WTC11 (cell line): ENCODE data around the gene DSTN.

Source experiments
- ATF3 ChIP-seq: sonication (generic); formaldehyde crosslinking; conservative IDR thresholded peaks from 2 replicates; pipeline ENCODE4 v1.8.1; 2022; ENCODE audit warnings: mild to moderate bottlenecking, missing genetic modification reagents
- CREB1 ChIP-seq: sonication (generic); formaldehyde crosslinking; IDR thresholded peaks from 2 replicates; pipeline ENCODE4 v1.8.0; 2023; ENCODE audit warnings: mild to moderate bottlenecking, missing genetic modification reagents
- FOXK1 ChIP-seq: sonication (generic); formaldehyde crosslinking; IDR thresholded peaks from 2 replicates; pipeline ENCODE4 v1.8.0; 2022; ENCODE audit warnings: mild to moderate bottlenecking, moderate library complexity, missing genetic modification reagents
- ZBTB43 ChIP-seq: sonication (generic); formaldehyde crosslinking; IDR thresholded peaks from 2 replicates; pipeline ENCODE4 v1.8.1; 2023; ENCODE audit warnings: mild to moderate bottlenecking, missing genetic modification reagents
- TF ChIP-seq, protein P1 (sequence below): fragments of 200-600 bp; IDR thresholded peaks from 2 replicates; pipeline ENCODE4 v1.8.0; 2022; ENCODE audit warnings: antibody characterized with exemption

GRCh38 chr20:17621229-17621968 is 51.5 kb downstream of the DSTN start:
- TF ChIP-seq, protein P1, sequence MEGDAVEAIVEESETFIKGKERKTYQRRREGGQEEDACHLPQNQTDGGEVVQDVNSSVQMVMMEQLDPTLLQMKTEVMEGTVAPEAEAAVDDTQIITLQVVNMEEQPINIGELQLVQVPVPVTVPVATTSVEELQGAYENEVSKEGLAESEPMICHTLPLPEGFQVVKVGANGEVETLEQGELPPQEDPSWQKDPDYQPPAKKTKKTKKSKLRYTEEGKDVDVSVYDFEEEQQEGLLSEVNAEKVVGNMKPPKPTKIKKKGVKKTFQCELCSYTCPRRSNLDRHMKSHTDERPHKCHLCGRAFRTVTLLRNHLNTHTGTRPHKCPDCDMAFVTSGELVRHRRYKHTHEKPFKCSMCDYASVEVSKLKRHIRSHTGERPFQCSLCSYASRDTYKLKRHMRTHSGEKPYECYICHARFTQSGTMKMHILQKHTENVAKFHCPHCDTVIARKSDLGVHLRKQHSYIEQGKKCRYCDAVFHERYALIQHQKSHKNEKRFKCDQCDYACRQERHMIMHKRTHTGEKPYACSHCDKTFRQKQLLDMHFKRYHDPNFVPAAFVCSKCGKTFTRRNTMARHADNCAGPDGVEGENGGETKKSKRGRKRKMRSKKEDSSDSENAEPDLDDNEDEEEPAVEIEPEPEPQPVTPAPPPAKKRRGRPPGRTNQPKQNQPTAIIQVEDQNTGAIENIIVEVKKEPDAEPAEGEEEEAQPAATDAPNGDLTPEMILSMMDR: no peak
- TF ChIP-seq FOXK1 (CRISPR knock-in tag) (no peak), CREB1 (CRISPR knock-in tag) (no peak), ATF3 (CRISPR knock-in tag) (no peak), ZBTB43 (CRISPR knock-in tag) (no peak)
